ENCODE data around the gene CLSTN1.
A peak's percentile ranks its signal among the peaks of the same experiment; 100 is the strongest.
"Not testable (repeated sequence)": the region's sequence is repeated elsewhere in the genome, so short reads cannot be mapped to it uniquely, and the experiment has no call there.

Gene CLSTN1

GRCh38 chr1:9808459-9808858 lies 15.3 kb downstream of the CLSTN1 start:
- DNase-seq (ENCODE audit: insufficient read length, low spot score), result no peak
- FAIRE-seq, result no peak
- TF ChIP-seq SPI1 (IDR thresholded peaks at IDR 0.05; ENCODE audit: low read depth, low read length) (no peak), TAF1 (IDR thresholded peaks at IDR 0.05; ENCODE audit: low read depth, low read length) (no peak), POLR2AphosphoS5 (IDR thresholded peaks at IDR 0.05; ENCODE audit: low read depth, low read length) (no peak), POLR2A (IDR thresholded peaks at IDR 0.05; ENCODE audit: low read depth, low read length) (no peak), POU2F2 (IDR thresholded peaks at IDR 0.05; ENCODE audit: low read depth, low read length) (no peak), PAX5 (IDR thresholded peaks at IDR 0.05; ENCODE audit: insufficient read depth, low read length, severe bottlenecking) (no peak)

GRCh38 chr1:9807541-9807940 lies 16.2 kb downstream of the CLSTN1 start:
- FAIRE-seq (no peak), DNase-seq (ENCODE audit: insufficient read length, low spot score) (no peak)
- no peak for TF ChIP-seq POLR2AphosphoS5 (IDR thresholded peaks at IDR 0.05; ENCODE audit: low read depth, low read length)

GRCh38 chr1:9805972-9806371 lies 17.8 kb downstream of the CLSTN1 start:
- DNase-seq (ENCODE audit: insufficient read length, low spot score); FAIRE-seq: not testable (repeated sequence)

DNA sequence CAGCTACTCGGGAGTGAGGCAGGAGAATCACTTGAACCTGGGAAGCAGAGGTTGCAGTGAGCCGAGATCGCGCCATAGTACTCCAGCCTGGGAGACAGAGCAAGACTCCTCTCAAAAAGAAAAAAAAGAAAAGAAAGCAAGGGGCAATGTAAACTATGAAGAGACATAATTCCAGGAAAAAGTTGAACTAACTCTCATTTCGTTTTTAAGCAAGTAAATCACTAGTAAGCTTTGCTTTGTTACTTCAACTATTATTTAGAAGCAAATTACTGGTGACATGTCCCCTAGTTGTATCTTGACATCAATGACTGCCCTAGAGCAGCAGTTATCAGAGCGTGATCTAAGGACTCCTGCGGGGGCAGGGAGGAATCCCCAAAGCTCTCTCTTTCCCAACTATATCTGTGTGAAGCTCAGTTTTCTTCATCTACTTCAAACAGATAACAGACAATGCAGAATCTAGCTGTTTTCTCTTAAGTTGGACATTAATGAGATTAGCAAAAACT lies 18.7 kb downstream of the CLSTN1 start:
- FAIRE-seq, result no peak
- DNase-seq (ENCODE audit: insufficient read length, low spot score), result no peak
- TF ChIP-seq TAF1 (IDR thresholded peaks at IDR 0.05; ENCODE audit: low read depth, low read length) (no peak), SPI1 (IDR thresholded peaks at IDR 0.05; ENCODE audit: low read depth, low read length) (no peak), POU2F2 (IDR thresholded peaks at IDR 0.05; ENCODE audit: low read depth, low read length) (no peak), POLR2A (IDR thresholded peaks at IDR 0.05; ENCODE audit: low read depth, low read length) (no peak), PAX5 (IDR thresholded peaks at IDR 0.05; ENCODE audit: insufficient read depth, low read length, severe bottlenecking) (no peak), POLR2AphosphoS5 (IDR thresholded peaks at IDR 0.05; ENCODE audit: low read depth, low read length) (no peak)

DNA sequence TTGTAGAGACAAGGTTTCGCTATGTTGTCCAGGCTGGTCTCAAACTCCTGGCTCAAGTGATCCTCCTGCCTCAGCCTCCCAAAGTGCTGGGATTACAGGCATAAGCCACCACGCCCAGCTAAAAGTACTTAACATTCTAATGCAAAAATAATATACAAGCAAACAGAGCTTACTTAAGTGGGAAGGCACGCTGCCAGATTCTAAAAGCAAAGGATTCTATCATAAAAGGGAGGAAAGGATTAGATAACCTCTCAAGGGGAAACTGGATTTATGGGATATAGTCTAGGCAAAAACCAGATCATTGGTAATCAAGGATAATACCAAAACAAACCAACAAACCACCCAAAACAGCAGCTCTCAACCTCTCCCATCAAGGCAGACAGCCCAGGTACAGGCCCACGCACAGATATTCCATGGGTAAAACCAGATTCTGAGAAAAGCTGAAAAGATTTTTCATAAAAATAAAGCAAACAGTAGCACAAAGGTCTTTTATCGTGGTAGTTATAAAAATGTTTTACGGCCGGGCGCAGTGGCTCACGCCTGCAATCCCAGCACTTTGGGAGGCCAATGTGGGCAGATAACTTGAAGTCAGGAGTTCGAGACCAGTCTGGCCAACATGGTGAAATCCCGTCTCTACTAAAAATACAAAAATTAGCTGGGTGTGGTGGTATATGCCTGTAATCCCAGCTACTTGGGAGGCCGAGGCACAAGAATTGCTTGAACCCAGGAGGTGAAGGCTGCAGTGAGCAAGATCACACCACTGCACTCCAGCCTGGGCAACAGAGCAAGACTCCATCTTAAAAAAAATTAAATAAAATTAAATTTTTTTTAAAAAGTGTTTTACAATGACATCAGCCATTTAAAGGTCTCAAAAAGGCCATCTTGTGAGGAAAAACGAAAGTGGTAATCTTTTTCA lies 20.5 kb downstream of the CLSTN1 start:
- DNase-seq (ENCODE audit: insufficient read length, low spot score); FAIRE-seq: not testable (repeated sequence)

DNA sequence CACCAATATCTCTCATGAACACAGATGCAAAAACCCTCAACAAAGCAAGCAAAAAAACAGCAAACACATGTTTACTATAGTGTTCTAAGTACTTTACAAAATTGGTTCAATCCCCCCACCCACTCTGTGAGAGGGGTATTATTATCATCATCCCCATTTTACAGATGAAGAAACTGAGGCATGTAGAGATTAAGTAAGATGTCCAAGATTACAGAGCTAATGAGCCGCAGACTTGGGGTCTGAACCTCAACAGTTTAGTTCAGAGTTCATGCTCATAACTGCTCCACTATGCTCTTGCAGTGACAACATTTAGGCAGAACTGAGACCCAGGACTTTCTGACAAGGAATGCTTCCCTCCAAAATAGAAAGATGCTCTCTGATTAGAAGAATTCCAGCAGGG lies 21.9 kb downstream of the CLSTN1 start:
- no peak for DNase-seq (ENCODE audit: insufficient read length, low spot score)
- TF ChIP-seq POU2F2 (IDR thresholded peaks at IDR 0.05; ENCODE audit: low read depth, low read length), result no peak
- no peak for TF ChIP-seq POLR2A (IDR thresholded peaks at IDR 0.05; ENCODE audit: low read depth, low read length)
- TF ChIP-seq TAF1 (IDR thresholded peaks at IDR 0.05; ENCODE audit: low read depth, low read length), result no peak
- no peak for TF ChIP-seq SPI1 (IDR thresholded peaks at IDR 0.05; ENCODE audit: low read depth, low read length)
- TF ChIP-seq PAX5 (IDR thresholded peaks at IDR 0.05; ENCODE audit: insufficient read depth, low read length, severe bottlenecking), result no peak
- TF ChIP-seq POLR2AphosphoS5 (IDR thresholded peaks at IDR 0.05; ENCODE audit: low read depth, low read length), result no peak
- no peak for FAIRE-seq

GRCh38 chr1:9798236-9799130 lies 25.3 kb downstream of the CLSTN1 start:
- FAIRE-seq (peak; percentile 61), DNase-seq (ENCODE audit: insufficient read length, low spot score) (no peak)
- TF ChIP-seq SPI1 (IDR thresholded peaks at IDR 0.05; ENCODE audit: low read depth, low read length) (no peak), PAX5 (IDR thresholded peaks at IDR 0.05; ENCODE audit: insufficient read depth, low read length, severe bottlenecking) (no peak), POLR2AphosphoS5 (IDR thresholded peaks at IDR 0.05; ENCODE audit: low read depth, low read length) (no peak), TAF1 (IDR thresholded peaks at IDR 0.05; ENCODE audit: low read depth, low read length) (no peak), POU2F2 (IDR thresholded peaks at IDR 0.05; ENCODE audit: low read depth, low read length) (no peak), POLR2A (IDR thresholded peaks at IDR 0.05; ENCODE audit: low read depth, low read length) (no peak)

- no peak for TF ChIP-seq TAF1 (IDR thresholded peaks at IDR 0.05; ENCODE audit: low read depth, low read length)
- TF ChIP-seq POLR2AphosphoS5 (IDR thresholded peaks at IDR 0.05; ENCODE audit: low read depth, low read length), result no peak
- TF ChIP-seq SPI1 (IDR thresholded peaks at IDR 0.05; ENCODE audit: low read depth, low read length), result no peak
- TF ChIP-seq PAX5 (IDR thresholded peaks at IDR 0.05; ENCODE audit: insufficient read depth, low read length, severe bottlenecking), result no peak
- no peak for TF ChIP-seq POLR2A (IDR thresholded peaks at IDR 0.05; ENCODE audit: low read depth, low read length)
- no peak for TF ChIP-seq POU2F2 (IDR thresholded peaks at IDR 0.05; ENCODE audit: low read depth, low read length)
- DNase-seq (ENCODE audit: insufficient read length, low spot score), result no peak
- no peak for FAIRE-seq
These were observed 26.7 kb downstream of the CLSTN1 start for GRCh38 chr1:9797049-9797448.

GRCh38 chr1:9794081-9794480 lies 29.7 kb downstream of the CLSTN1 start:
- TF ChIP-seq SPI1 (IDR thresholded peaks at IDR 0.05; ENCODE audit: low read depth, low read length) (no peak), TAF1 (IDR thresholded peaks at IDR 0.05; ENCODE audit: low read depth, low read length) (no peak), POU2F2 (IDR thresholded peaks at IDR 0.05; ENCODE audit: low read depth, low read length) (no peak), PAX5 (IDR thresholded peaks at IDR 0.05; ENCODE audit: insufficient read depth, low read length, severe bottlenecking) (no peak), POLR2A (IDR thresholded peaks at IDR 0.05; ENCODE audit: low read depth, low read length) (no peak), POLR2AphosphoS5 (IDR thresholded peaks at IDR 0.05; ENCODE audit: low read depth, low read length) (no peak)
- DNase-seq (ENCODE audit: insufficient read length, low spot score) (no peak), FAIRE-seq (no peak)

DNA sequence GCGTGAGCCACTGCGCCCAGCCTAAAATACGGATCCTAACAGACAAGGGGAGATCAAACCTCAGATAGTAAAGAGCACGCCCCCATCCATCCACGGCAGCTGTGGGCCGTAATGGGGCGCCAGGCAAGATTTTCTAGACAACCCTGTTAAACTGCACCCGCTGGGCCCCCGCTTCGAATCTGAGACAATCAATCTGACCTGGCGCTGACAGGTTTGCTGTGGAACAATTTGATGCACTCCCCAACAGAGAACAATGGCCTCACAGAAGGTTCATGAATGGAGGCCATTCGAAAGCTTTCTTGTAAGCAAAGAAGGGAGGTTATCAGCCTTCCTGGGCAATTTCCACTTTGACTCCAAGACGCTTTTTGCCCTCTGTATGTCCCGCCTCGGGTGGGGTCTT lies 30.5 kb downstream of the CLSTN1 start:
- FAIRE-seq, result no peak
- no peak for TF ChIP-seq TAF1 (IDR thresholded peaks at IDR 0.05; ENCODE audit: low read depth, low read length)
- TF ChIP-seq POLR2AphosphoS5 (IDR thresholded peaks at IDR 0.05; ENCODE audit: low read depth, low read length), result no peak
- no peak for TF ChIP-seq SPI1 (IDR thresholded peaks at IDR 0.05; ENCODE audit: low read depth, low read length)
- no peak for TF ChIP-seq PAX5 (IDR thresholded peaks at IDR 0.05; ENCODE audit: insufficient read depth, low read length, severe bottlenecking)
- no peak for TF ChIP-seq POLR2A (IDR thresholded peaks at IDR 0.05; ENCODE audit: low read depth, low read length)
- TF ChIP-seq POU2F2 (IDR thresholded peaks at IDR 0.05; ENCODE audit: low read depth, low read length), result no peak
- DNase-seq (ENCODE audit: insufficient read length, low spot score), result no peak
